GM12865 (cell line): ENCODE measurements around the gene GLCCI1.
A peak's percentile ranks its signal among the peaks of the same experiment; 100 is the strongest.

ENCODE experiments used
- DNase-seq: peaks from one replicate; pipeline ENCODE4 v3.0.0; 2010; ENCODE audit warnings: low read depth
- H3K4me3 ChIP-seq: 2 replicates; pipeline ENCODE4 v1.5.1; 2011; ENCODE audit warnings: mild to moderate bottlenecking, low read depth, low read length, control low read depth
- CTCF ChIP-seq: IDR thresholded peaks from 2 replicates; pipeline ENCODE4 v1.5.1; 2011; ENCODE audit warnings: low read length, control low read depth, low read depth, inconsistent platforms; ENCODE audit not compliant: insufficient read depth; ENCODE audit errors: missing control alignments

The GLCCI1 gene

GRCh38 chr7:7943951-7944350 lies 24.6 kb upstream of the GLCCI1 start:
- TF ChIP-seq CTCF, result no peak
- DNase-seq, result no peak
- peak overlapping the region; percentile 61 for H3K4me3 ChIP-seq

- DNase-seq, result peak; percentile 97
- TF ChIP-seq CTCF, result no peak
- H3K4me3 ChIP-seq, result peak overlapping the region; percentile 61
Measured at GRCh38 chr7:7944619-7945282, 23.8 kb upstream of the GLCCI1 start.

DNA sequence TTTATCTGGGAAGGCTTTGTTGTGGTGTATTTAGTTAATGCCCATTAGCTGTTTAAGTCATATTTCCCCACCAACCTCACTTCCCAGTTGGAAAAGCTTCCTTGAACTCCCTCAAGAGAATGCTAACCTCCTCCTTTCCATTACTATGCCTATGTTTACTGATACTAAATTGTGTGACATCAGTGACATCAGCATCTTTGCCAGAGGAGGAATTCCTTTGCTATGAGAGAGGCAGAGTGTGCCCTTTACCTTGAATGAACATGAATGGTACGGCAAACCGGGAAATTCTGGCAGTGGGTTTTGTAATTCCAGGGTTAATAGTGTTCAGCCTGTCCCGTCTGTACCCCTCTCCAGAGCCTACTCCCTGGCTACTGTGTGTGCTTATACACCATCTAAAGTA lies 22.1 kb upstream of the GLCCI1 start:
- no peak for DNase-seq
- no peak for TF ChIP-seq CTCF
- H3K4me3 ChIP-seq, result no peak overlapping the region

- no peak for TF ChIP-seq CTCF
- no peak overlapping the region for H3K4me3 ChIP-seq
- no peak for DNase-seq
Measured at GRCh38 chr7:7948232-7948631, 20.4 kb upstream of the GLCCI1 start.

GRCh38 chr7:7953806-7954205 lies 14.8 kb upstream of the GLCCI1 start:
- no peak for DNase-seq
- H3K4me3 ChIP-seq, result no peak overlapping the region
- no peak for TF ChIP-seq CTCF

DNA sequence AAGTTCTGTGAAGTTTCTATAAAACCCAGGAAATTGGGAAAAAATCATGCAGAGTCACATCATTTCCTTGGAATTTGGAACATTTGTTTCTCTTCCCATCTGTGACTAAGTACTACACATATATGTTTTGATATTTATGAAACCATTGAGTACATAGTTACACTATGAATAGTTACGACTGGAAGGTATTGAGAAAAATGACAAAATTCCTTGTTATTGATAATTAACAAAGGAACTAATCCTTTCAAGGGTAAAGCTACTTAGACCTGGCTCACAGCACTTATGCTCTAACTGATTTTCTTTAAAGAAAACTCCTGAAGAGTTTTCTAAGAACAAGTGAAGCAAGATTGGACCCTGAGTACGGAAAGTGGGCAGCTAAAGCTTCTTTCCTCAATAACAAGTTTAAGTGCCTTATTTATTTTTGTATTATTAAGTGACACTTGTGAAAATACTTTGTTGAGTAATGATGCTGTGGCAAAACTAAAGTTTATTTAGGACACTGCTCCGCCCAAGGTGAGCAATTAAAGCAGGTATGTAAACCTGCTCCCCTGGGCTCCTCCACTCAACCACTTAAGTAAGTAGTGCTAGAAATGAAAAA lies 12.0 kb upstream of the GLCCI1 start:
- H3K4me3 ChIP-seq, result no peak overlapping the region
- TF ChIP-seq CTCF, result no peak
- DNase-seq, result no peak

DNA sequence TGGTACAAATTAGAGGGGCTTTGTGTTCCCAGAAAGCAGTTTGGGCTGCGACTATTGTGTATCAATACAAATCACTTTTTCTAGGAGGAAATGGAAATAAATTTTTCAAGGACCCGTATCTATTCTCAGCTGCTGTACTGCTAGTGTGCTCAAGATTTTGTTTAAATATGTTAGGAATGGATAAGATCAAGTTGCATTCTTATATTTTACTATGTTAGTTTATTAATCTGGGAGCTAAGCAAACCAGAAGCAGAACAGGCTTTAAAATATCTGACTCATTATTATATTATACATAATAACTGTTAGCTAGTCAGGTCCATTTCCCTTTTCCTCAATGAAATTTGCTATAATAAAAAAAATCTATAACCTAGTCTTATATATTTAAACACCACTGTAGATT lies 11.1 kb upstream of the GLCCI1 start:
- TF ChIP-seq CTCF, result no peak
- no peak for DNase-seq
- no peak overlapping the region for H3K4me3 ChIP-seq
